ENCODE results near the gene TNFRSF14. TPM values are rescaled to one million over a fixed set of nuclear protein-coding genes. Genes with fewer than 3 reads are reported as not detected.

TNFRSF14 gene
- 12.0 and 32.2 TPM in 2 replicates for total RNA-seq (ENCODE audit: low replicate concordance)

- TF ChIP-seq, protein P1, sequence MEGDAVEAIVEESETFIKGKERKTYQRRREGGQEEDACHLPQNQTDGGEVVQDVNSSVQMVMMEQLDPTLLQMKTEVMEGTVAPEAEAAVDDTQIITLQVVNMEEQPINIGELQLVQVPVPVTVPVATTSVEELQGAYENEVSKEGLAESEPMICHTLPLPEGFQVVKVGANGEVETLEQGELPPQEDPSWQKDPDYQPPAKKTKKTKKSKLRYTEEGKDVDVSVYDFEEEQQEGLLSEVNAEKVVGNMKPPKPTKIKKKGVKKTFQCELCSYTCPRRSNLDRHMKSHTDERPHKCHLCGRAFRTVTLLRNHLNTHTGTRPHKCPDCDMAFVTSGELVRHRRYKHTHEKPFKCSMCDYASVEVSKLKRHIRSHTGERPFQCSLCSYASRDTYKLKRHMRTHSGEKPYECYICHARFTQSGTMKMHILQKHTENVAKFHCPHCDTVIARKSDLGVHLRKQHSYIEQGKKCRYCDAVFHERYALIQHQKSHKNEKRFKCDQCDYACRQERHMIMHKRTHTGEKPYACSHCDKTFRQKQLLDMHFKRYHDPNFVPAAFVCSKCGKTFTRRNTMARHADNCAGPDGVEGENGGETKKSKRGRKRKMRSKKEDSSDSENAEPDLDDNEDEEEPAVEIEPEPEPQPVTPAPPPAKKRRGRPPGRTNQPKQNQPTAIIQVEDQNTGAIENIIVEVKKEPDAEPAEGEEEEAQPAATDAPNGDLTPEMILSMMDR (IDR thresholded peaks at IDR 0.05; ENCODE audit: insufficient read depth, low read length) = peak; percentile 33
- peak within 1 kb of the TSS; percentile 69 for H3K4me3 ChIP-seq (ENCODE audit: low read depth, low read length)
- peak; percentile 54 for DNase-seq (ENCODE audit: low read depth)
Measured at GRCh38 chr1:2556277-2556677, at the start of gene TNFRSF14. TSS of gene TNFRSF14 (plus strand) at chr1:2556371. CDS start at chr1:2556665, 294 bp downstream.

- DNase-seq (ENCODE audit: low read depth) = no peak
- TF ChIP-seq, protein P1 (IDR thresholded peaks at IDR 0.05; ENCODE audit: insufficient read depth, low read length) = no peak
- H3K4me3 ChIP-seq (ENCODE audit: low read depth, low read length) = no peak overlapping the region
Measured at GRCh38 chr1:2506901-2507565, 49.1 kb upstream of the TNFRSF14 start.

DNA sequence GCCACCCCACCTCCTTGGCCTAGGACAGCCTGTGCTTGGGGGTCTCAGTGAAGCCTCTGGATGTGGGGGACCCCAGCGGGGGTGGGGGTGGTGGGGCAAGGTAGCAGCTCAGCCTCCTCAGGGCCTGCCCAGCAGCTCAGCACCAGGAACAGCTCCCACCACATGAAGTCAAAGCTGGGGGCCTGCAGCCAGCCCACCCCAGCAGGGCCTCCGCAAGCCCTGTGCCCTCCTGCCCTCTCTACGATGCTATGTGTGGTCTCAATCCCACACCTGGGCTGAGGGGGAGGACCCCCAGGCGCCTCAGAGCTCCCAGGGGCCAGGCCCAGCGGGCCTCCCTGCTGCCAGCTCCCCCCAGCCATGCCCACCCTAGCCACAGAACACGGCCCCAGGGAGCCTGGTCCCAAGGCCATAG lies 48.4 kb upstream of the TNFRSF14 start:
- DNase-seq (ENCODE audit: low read depth) = no peak
- no peak overlapping the region for H3K4me3 ChIP-seq (ENCODE audit: low read depth, low read length)

GRCh38 chr1:2508180-2508579 lies 48.0 kb upstream of the TNFRSF14 start:
- no peak for DNase-seq (ENCODE audit: low read depth)
- H3K4me3 ChIP-seq (ENCODE audit: low read depth, low read length) = no peak overlapping the region
- TF ChIP-seq, protein P1 (IDR thresholded peaks at IDR 0.05; ENCODE audit: insufficient read depth, low read length) = no peak

More for the DNA sequence above, 48.4 kb upstream of the TNFRSF14 start:
- TF ChIP-seq, protein P1 (IDR thresholded peaks at IDR 0.05; ENCODE audit: insufficient read depth, low read length) = no peak

- TF ChIP-seq, protein P1 (IDR thresholded peaks at IDR 0.05; ENCODE audit: insufficient read depth, low read length) = no peak
- no peak overlapping the region for H3K4me3 ChIP-seq (ENCODE audit: low read depth, low read length)
- DNase-seq (ENCODE audit: low read depth) = no peak
Measured at GRCh38 chr1:2508751-2509150, 47.4 kb upstream of the TNFRSF14 start.

- H3K4me3 ChIP-seq (ENCODE audit: low read depth, low read length) = no peak overlapping the region
- TF ChIP-seq, protein P1 (IDR thresholded peaks at IDR 0.05; ENCODE audit: insufficient read depth, low read length) = no peak
- no peak for DNase-seq (ENCODE audit: low read depth)
Measured at GRCh38 chr1:2509589-2509988, 46.6 kb upstream of the TNFRSF14 start.

Measured in fibroblast of the aortic adventitia (primary cell).